Sigmoid colon (tissue), 7 donors: ENCODE results near the gene ARHGAP12. TPM values are rescaled to one million over a fixed set of nuclear protein-coding genes. Genes with fewer than 3 reads are reported as not detected.

ENCODE experiments used
- DNase-seq: peaks from one replicate; pipeline ENCODE4 v3.0.0-alpha.2; 2019
- H3K27ac ChIP-seq, 4 donors: fragments of 200-600 bp; sonication (generic); one replicate each; pipeline ENCODE4 v1.5.1; 2016 to 2019; ENCODE audit warnings: mild to moderate bottlenecking in 1 of 4
- H3K27me3 ChIP-seq, 3 donors: fragments of 200-600 bp; sonication (generic); one replicate each; pipeline ENCODE4 v1.5.1; 2019; ENCODE audit warnings: mild to moderate bottlenecking in 1 of 3
- H3K36me3 ChIP-seq, 4 donors: fragments of 200-600 bp; sonication (generic); one replicate each; pipeline ENCODE4 v1.5.1; 2016 to 2019
- H3K4me1 ChIP-seq, 4 donors: fragments of 200-600 bp; sonication (generic); one replicate each; pipeline ENCODE4 v1.5.1; 2017 to 2019
- H3K4me3 ChIP-seq, 4 donors: fragments of 200-600 bp; sonication (generic); one replicate each; pipeline ENCODE4 v1.5.1; 2017 to 2019; ENCODE audit warnings: mild to moderate bottlenecking in 2 of 4, moderate library complexity in 1 of 4
- H3K9me3 ChIP-seq, 4 donors: fragments of 200-600 bp in 3 of 4; sonication (generic) in 3 of 4; one replicate each; pipeline versions ENCODE4 v1.5.1 to v1.6.1; 2013 to 2019
- CTCF ChIP-seq, 4 experiments: fragments of 450-650 bp in 3 of 4; fragments of 200-600 bp in 1 of 4; IDR thresholded peaks; one replicate each; pipeline ENCODE4 v1.5.1; 2016 to 2019; ENCODE audit warnings: antibody characterized with exemption in 4 of 4, mild to moderate bottlenecking in 3 of 4, moderate library complexity in 2 of 4
- EP300 ChIP-seq, 4 donors: sonication (generic); formaldehyde crosslinking; IDR thresholded peaks; one replicate each; pipeline ENCODE4 v1.6.1; 2017; ENCODE audit warnings: antibody characterized with exemption in 4 of 4
- POLR2A ChIP-seq, 2 donors: fragments of 450-650 bp; IDR thresholded peaks; one replicate each; pipeline ENCODE4 v1.6.1; 2016; ENCODE audit warnings: antibody characterized with exemption in 2 of 2, mild to moderate bottlenecking in 2 of 2, moderate library complexity in 2 of 2
- POLR2AphosphoS5 ChIP-seq, 4 donors: sonication (generic); formaldehyde crosslinking; IDR thresholded peaks; one replicate each; pipeline ENCODE4 v1.6.1; 2017; ENCODE audit warnings: antibody characterized with exemption in 4 of 4
- WGBS, 2 donors: extraction: QIAGEN DNeasy Blood & Tissue Kit; methylation state at CpG; one replicate each; pipeline ENCODE4 v1.1.7; 2013; 5-methylcytosine and 5-hydroxymethylcytosine counted together
- intact Hi-C: fragments of 100-400 bp; cut with DNase I; formaldehyde crosslinking; loops from one replicate; pipeline ENCODE4 v1.15.1; 2023
- polyA plus RNA-seq, 3 donors: library from polyadenylated mRNA; stranded (reverse); fragments of 200-250 nt; gene quantifications; one replicate each; pipeline ENCODE4 v1.2.3, GENCODE V29; 2013
- total RNA-seq, 4 donors: library from RNA; depleted of rRNA; stranded (reverse); fragments of >200 nt; gene quantifications; one replicate each; pipeline ENCODE4 v1.1.0, GENCODE V29; 2016
- donor health status: healthy with polysubstance abuse.
- donor health status: Bipolar disorder and iron deficiency.
- donor health status: healthy.

ARHGAP12 gene
- total and polyA plus RNA-seq, 7 donors, result 14.1 to 90.5 (median 44.9) TPM

GRCh38 chr10:31961277-31962074, 32.8 kb upstream of the ARHGAP12 start:
- no peaks in the 10 kb centered on the region for H3K9me3 ChIP-seq
- 41 to 49% methylated on average over 8 of the region's 8 CpGs for WGBS, 2 donors
- intact Hi-C loops, result no loop called here
- no peak overlapping the region for H3K27ac ChIP-seq
- TF ChIP-seq POLR2AphosphoS5 (IDR thresholded peaks at IDR 0.05) (no peak), CTCF (IDR thresholded peaks at IDR 0.05) (no peak), POLR2A (IDR thresholded peaks at IDR 0.05) (no peak)
- no peak overlapping the region for H3K4me3 ChIP-seq
- H3K4me1 ChIP-seq, result no peaks in the 10 kb centered on the region
- H3K27me3 ChIP-seq, result no peaks in the 10 kb centered on the region
- no peaks in the 10 kb centered on the region for H3K36me3 ChIP-seq
- DNase-seq, result no peak

GRCh38 chr10:31959461-31960173, 31.0 kb upstream of the ARHGAP12 start:
- H3K4me1 ChIP-seq, result no peaks in the 10 kb centered on the region
- no peak overlapping the region for H3K27ac ChIP-seq
- WGBS, 2 donors, result 54 to 62% methylated on average over 3 of the region's 3 CpGs
- TF ChIP-seq POLR2AphosphoS5 (IDR thresholded peaks at IDR 0.05), result no peak
- no peak for TF ChIP-seq POLR2A (IDR thresholded peaks at IDR 0.05)
- TF ChIP-seq EP300 (IDR thresholded peaks at IDR 0.05), result no peak
- TF ChIP-seq CTCF (IDR thresholded peaks at IDR 0.05), result no peak
- H3K36me3 ChIP-seq, result no peaks in the 10 kb centered on the region
- H3K4me3 ChIP-seq, result no peak overlapping the region
- no peaks in the 10 kb centered on the region for H3K27me3 ChIP-seq
- intact Hi-C loops, result no loop called here
- no peak for DNase-seq
- peaks cover 0 to 2% (median 0%) of the 10 kb centered on the region in 4 donors for H3K9me3 ChIP-seq

GRCh38 chr10:31958856-31959255, 30.2 kb upstream of the ARHGAP12 start:
- no peaks in the 10 kb centered on the region for H3K27me3 ChIP-seq
- TF ChIP-seq POLR2AphosphoS5 (IDR thresholded peaks at IDR 0.05) (no peak), CTCF (IDR thresholded peaks at IDR 0.05) (no peak), POLR2A (IDR thresholded peaks at IDR 0.05) (no peak), EP300 (IDR thresholded peaks at IDR 0.05) (no peak)
- peaks cover 0 to 2% (median 0%) of the 10 kb centered on the region in 4 donors for H3K9me3 ChIP-seq
- H3K4me3 ChIP-seq, result no peak overlapping the region
- intact Hi-C loops, result no loop called here
- H3K4me1 ChIP-seq, result no peaks in the 10 kb centered on the region
- no peak overlapping the region for H3K27ac ChIP-seq
- no peaks in the 10 kb centered on the region for H3K36me3 ChIP-seq
- no peak for DNase-seq
- WGBS, 2 donors, result 71 to 84% methylated on average over 2 of the region's 2 CpGs

GRCh38 chr10:31956200-31956946, 27.7 kb upstream of the ARHGAP12 start:
- Histone ChIP-seq H3K4me1 (no peaks in the 10 kb centered on the region), H3K27ac (no peak overlapping the region), H3K36me3 (no peaks in the 10 kb centered on the region), H3K9me3 (peaks cover 0 to 2% (median 0%) of the 10 kb centered on the region in 4 donors), H3K4me3 (no peak overlapping the region), H3K27me3 (no peaks in the 10 kb centered on the region)
- intact Hi-C loops, result no loop called here
- 82 to 90% methylated on average over 5 of the region's 5 CpGs for WGBS, 2 donors
- no peak for TF ChIP-seq EP300 (IDR thresholded peaks at IDR 0.05)
- TF ChIP-seq POLR2AphosphoS5 (IDR thresholded peaks at IDR 0.05), result no peak
- no peak for TF ChIP-seq CTCF (IDR thresholded peaks at IDR 0.05)
- no peak for TF ChIP-seq POLR2A (IDR thresholded peaks at IDR 0.05)
- DNase-seq, result no peak
